Measurements from ENCODE around the gene PAQR7. TPM values are rescaled to one million over a fixed set of nuclear protein-coding genes. Genes with fewer than 3 reads are reported as not detected.

PAQR7 gene
- 1 to 10 TPM; 1.1 to 1.5 TPM for total RNA-seq
- 2.3 TPM for polyA plus RNA-seq (2013, experiment 1 of 2)
- 2.7 TPM for polyA plus RNA-seq (2013, experiment 2 of 2)
- 1.2 to 17.0 (median 5.5) reads per million in 172 experiments for total RNA-seq

- Histone ChIP-seq H3K9me3 (ENCODE audit: control insufficient read depth in 1 of 2, insufficient read depth in 1 of 2, low read length in 2 of 2) (no peaks in the 10 kb centered on the region), H3K27ac (ENCODE audit: low read depth in 1 of 2, low read length in 2 of 2) (no peak within 1 kb of the TSS), H3K27me3 (ENCODE audit: control insufficient read depth in 1 of 2, insufficient read depth in 2 of 2, low read length in 2 of 2) (no peaks in the 10 kb centered on the region), H3K4me1 (ENCODE audit: insufficient read depth, low read length) (peaks cover 17% of the 10 kb centered on the region), H3K36me3 (ENCODE audit: insufficient read depth, low read length) (no peaks in the 10 kb centered on the region), H3K4me3 (ENCODE audit: low read length) (peak within 1 kb of the TSS; percentile 66)
- H3K27ac Mint-ChIP-seq, result peak within 1 kb of the TSS; percentile 67
- no peaks in the 10 kb centered on the region for H3K36me3 Mint-ChIP-seq (ENCODE audit: low read depth)
- H3K27me3 Mint-ChIP-seq, result no peaks in the 10 kb centered on the region
- intact Hi-C loops (cut with DNase I, micrococcal nuclease), result loop anchor here in 1 of 2 experiments (5.0 kb wide), 2 partner anchors 38 to 53 kb away; no protein-coding TSS in a partner anchor
- no peak for TF ChIP-seq CTCF (IDR thresholded peaks at IDR 0.05)
- H3K9me3 Mint-ChIP-seq, result no peaks in the 10 kb centered on the region
- ChIA-PET POLR2A (interaction anchor here (0.6 to 2.2 kb wide), 17 partner anchors 13 to 303 kb away, joined by 3 to 22 read pairs (median 4); partner anchors contain the start of genes AUNIP, MTFR1L and PAFAH2), CTCF (interaction anchor here (1.0 to 2.2 kb wide), 4 partner anchors 20 to 161 kb away, joined by 3 to 10 read pairs (median 4); partner anchors contain the start of genes MTFR1L and PAFAH2)
- peaks cover 10% of the 10 kb centered on the region for H3K4me1 Mint-ChIP-seq (ENCODE audit: low read depth)
- H3K4me3 Mint-ChIP-seq, result peak within 1 kb of the TSS; percentile 88
- ATAC-seq (ENCODE audit: poor library complexity), result peak; percentile 84
- peak in 13 of 14 experiments; percentile 19 to 81 (median 50) for DNase-seq
Observed at GRCh38 chr1:25875154-25875855, at the start of gene PAQR7. TSS of gene PAQR7 (minus strand) at chr1:25875708. CDS start at chr1:25863839, 11,869 bp downstream.

GRCh38 chr1:25924454-25924853 lies 48.9 kb upstream of the PAQR7 start:
- no peak overlapping the region for H3K4me3 ChIP-seq (ENCODE audit: low read length)
- H3K27ac ChIP-seq (ENCODE audit: low read depth in 1 of 2, low read length in 2 of 2), result peak overlapping the region in 1 of 2 donors; percentile 2
- H3K27me3 Mint-ChIP-seq, result no peaks in the 10 kb centered on the region
- peak overlapping the region; percentile 84 for H3K27ac Mint-ChIP-seq
- ChIA-PET CTCF (interaction anchor here (1.7 kb wide), 1 partner anchor 29 kb away, joined by 5 read pairs; no protein-coding TSS in a partner anchor), POLR2A (interaction anchor here (0.7 to 1.0 kb wide), 2 partner anchors 29 to 47 kb away, joined by 3 to 4 read pairs; no protein-coding TSS in a partner anchor)
- peaks cover 29% of the 10 kb centered on the region for H3K4me1 Mint-ChIP-seq (ENCODE audit: low read depth)
- ATAC-seq (ENCODE audit: poor library complexity), result no peak
- peaks cover 19% of the 10 kb centered on the region for H3K4me1 ChIP-seq (ENCODE audit: insufficient read depth, low read length)
- H3K4me3 Mint-ChIP-seq, result no peak overlapping the region
- no peak for TF ChIP-seq CTCF (IDR thresholded peaks at IDR 0.05)
- DNase-seq, result no peak
- no peaks in the 10 kb centered on the region for H3K9me3 Mint-ChIP-seq
- no peaks in the 10 kb centered on the region for H3K27me3 ChIP-seq (ENCODE audit: control insufficient read depth in 1 of 2, insufficient read depth in 2 of 2, low read length in 2 of 2)
- no peaks in the 10 kb centered on the region for H3K9me3 ChIP-seq (ENCODE audit: control insufficient read depth in 1 of 2, insufficient read depth in 1 of 2, low read length in 2 of 2)
- intact Hi-C loops (cut with DNase I, micrococcal nuclease), result no loop called here
- H3K36me3 Mint-ChIP-seq (ENCODE audit: low read depth), result no peaks in the 10 kb centered on the region
- H3K36me3 ChIP-seq (ENCODE audit: insufficient read depth, low read length), result no peaks in the 10 kb centered on the region

- Histone ChIP-seq H3K27ac (ENCODE audit: low read depth in 1 of 2, low read length in 2 of 2) (peak overlapping the region in 1 of 2 donors; percentile 23), H3K9me3 (ENCODE audit: control insufficient read depth in 1 of 2, insufficient read depth in 1 of 2, low read length in 2 of 2) (no peaks in the 10 kb centered on the region), H3K4me3 (ENCODE audit: low read length) (peak overlapping the region; percentile 67), H3K36me3 (ENCODE audit: insufficient read depth, low read length) (no peaks in the 10 kb centered on the region), H3K4me1 (ENCODE audit: insufficient read depth, low read length) (peaks cover 26% of the 10 kb centered on the region), H3K27me3 (ENCODE audit: control insufficient read depth in 1 of 2, insufficient read depth in 2 of 2, low read length in 2 of 2) (no peaks in the 10 kb centered on the region)
- peak overlapping the region; percentile 84 for H3K27ac Mint-ChIP-seq
- peak overlapping the region; percentile 88 for H3K4me3 Mint-ChIP-seq
- ATAC-seq (ENCODE audit: poor library complexity) (peak; percentile 34), DNase-seq (peak in 4 of 14 experiments; percentile 1 to 49 (median 39))
- no peaks in the 10 kb centered on the region for H3K27me3 Mint-ChIP-seq
- H3K9me3 Mint-ChIP-seq, result no peaks in the 10 kb centered on the region
- peaks cover 35% of the 10 kb centered on the region for H3K4me1 Mint-ChIP-seq (ENCODE audit: low read depth)
- no peaks in the 10 kb centered on the region for H3K36me3 Mint-ChIP-seq (ENCODE audit: low read depth)
- TF ChIP-seq CTCF (IDR thresholded peaks at IDR 0.05), result no peak
- CTCF ChIA-PET, result interaction anchor here (1.5 to 1.7 kb wide), 3 partner anchors 15 to 74 kb away, joined by 3 to 5 read pairs (median 5); partner anchors contain the start of gene PAFAH2
- POLR2A ChIA-PET, result interaction anchor here (0.9 to 2.4 kb wide), 8 partner anchors 10 to 74 kb away, joined by 3 to 25 read pairs (median 8); partner anchors contain the start of genes PAFAH2 and STMN1
- intact Hi-C loops (cut with DNase I, micrococcal nuclease), result loop anchor here in 1 of 2 experiments (2.0 kb wide), 2 partner anchors 16 to 28 kb away; partner anchors contain the start of gene STMN1
Observed at GRCh38 chr1:25922971-25923552, 47.6 kb upstream of the PAQR7 start.

Data from CD4-positive, alpha-beta T cell (primary cell).